Spleen (tissue), 11 donors: ENCODE data around the gene PPIG. TPM values are rescaled to one million over a fixed set of nuclear protein-coding genes. Genes with fewer than 3 reads are reported as not detected.

ENCODE experiments used
- DNase-seq: peaks from one replicate; pipeline ENCODE4 v3.0.0-alpha.2; 2020
- H3K27ac ChIP-seq, 8 donors: fragments of 200-600 bp; sonication (generic) in 7 of 8; 1 replicate in 4 of 8; 2 replicates in 4 of 8; pipeline versions ENCODE4 v1.5.0 to v1.8.0; 2016 to 2021; ENCODE audit warnings: inconsistent platforms in 4 of 8, mild to moderate bottlenecking in 4 of 8, moderate library complexity in 1 of 8
- H3K27me3 ChIP-seq, 7 donors: fragments of 200-600 bp; sonication (generic) in 6 of 7; replicated peaks in 1 of 7; 1 replicate in 4 of 7; 2 replicates in 3 of 7; pipeline versions ENCODE4 v1.5.0 to v1.8.0; 2016 to 2021; ENCODE audit warnings: inconsistent platforms in 3 of 7, mild to moderate bottlenecking in 1 of 7
- H3K36me3 ChIP-seq, 6 donors: fragments of 200-600 bp; sonication (generic) in 5 of 6; 1 replicate in 4 of 6; 2 replicates in 2 of 6; pipeline versions ENCODE4 v1.5.0 to v1.8.0; 2016 to 2021; ENCODE audit warnings: inconsistent platforms in 2 of 6
- H3K4me1 ChIP-seq, 6 donors: fragments of 200-600 bp; sonication (generic) in 5 of 6; 1 replicate in 3 of 6; 2 replicates in 3 of 6; pipeline versions ENCODE4 v1.5.0 to v1.8.0; 2016 to 2021; ENCODE audit warnings: inconsistent platforms in 3 of 6
- H3K4me3 ChIP-seq, 8 donors: fragments of 200-600 bp; sonication (generic) in 7 of 8; 1 replicate in 4 of 8; 2 replicates in 4 of 8; pipeline versions ENCODE4 v1.5.0 to v1.8.0; 2016 to 2021; ENCODE audit warnings: inconsistent platforms in 4 of 8, mild to moderate bottlenecking in 4 of 8, moderate library complexity in 2 of 8
- H3K9me3 ChIP-seq, 8 donors: fragments of 200-600 bp; sonication (generic) in 7 of 8; 1 replicate in 4 of 8; 2 replicates in 4 of 8; pipeline versions ENCODE4 v1.5.0 to v1.8.0; 2016 to 2021; ENCODE audit warnings: inconsistent platforms in 4 of 8
- CTCF ChIP-seq, 11 experiments: fragments of 200-600 bp in 7 of 11; fragments of 450-650 bp in 4 of 11; sonication (generic) in 4 of 11; IDR thresholded peaks in 8 of 11; conservative IDR thresholded peaks in 3 of 11; 1 replicate in 7 of 11; 2 replicates in 4 of 11; pipeline versions ENCODE4 v1.4.0 to v1.8.0; 2016 to 2021; ENCODE audit warnings: antibody characterized with exemption in 11 of 11, inconsistent platforms in 4 of 11, mild to moderate bottlenecking in 1 of 11
- POLR2A ChIP-seq, 3 donors: fragments of 450-650 bp; IDR thresholded peaks; one replicate each; pipeline ENCODE4 v1.5.1; 2017; ENCODE audit warnings: antibody characterized with exemption in 3 of 3, mild to moderate bottlenecking in 1 of 3
- POLR2AphosphoS5 ChIP-seq, 3 donors: sonication (generic); formaldehyde crosslinking; IDR thresholded peaks; one replicate each; pipeline ENCODE4 v1.5.1; 2017; ENCODE audit warnings: antibody characterized with exemption in 3 of 3
- WGBS, 5 donors: extraction: QIAGEN DNeasy Blood & Tissue Kit in 3 of 5; methylation state at CpG; one replicate each; pipeline versions ENCODE4 v1.1.5 to v1.1.7; 2013 to 2018; 5-methylcytosine and 5-hydroxymethylcytosine counted together
- intact Hi-C: fragments of 100-400 bp; cut with DNase I; formaldehyde crosslinking; loops from one replicate; pipeline ENCODE4 v1.15.0; 2023; ENCODE audit warnings: low total_unique reads
- polyA plus RNA-seq, 3 donors: library from polyadenylated mRNA; stranded (reverse); fragments of 200-250 nt; gene quantifications; one replicate each; pipeline ENCODE4 v1.2.1, GENCODE V29; 2013
- total RNA-seq, 7 donors: library from RNA; depleted of rRNA in 3 of 7; stranded (reverse); fragments of >200 nt in 3 of 7; fragmentation: NEBNext Ultra II Directional in 4 of 7; extraction: Animal tissue kit (Norgen Biotek cat#: 25700) in 4 of 7; gene quantifications; one replicate each; pipeline versions ENCODE4 v1.1.0 to v1.2.1, GENCODE V29; 2016 to 2021
- donor health status: healthy with polysubstance abuse.
- donor health status: DM: no; HTN: no; CAD: no; lungs with moderate emphysema.
- donor health status: DM: no; HTN: no; CAD: no.
- donor health status: Bipolar disorder and iron deficiency.
- donor health status: healthy.
- donor health status: DM: no; HTN: no; CAD: no.
- donor health status: DM: yes; HTN: yes; CAD: no.

Gene PPIG
- total and polyA plus RNA-seq, 10 donors, result 32.5 to 72.7 (median 53.8) TPM

- TF ChIP-seq POLR2A (IDR thresholded peaks at IDR 0.05), result no peak
- intact Hi-C loops, result no loop called here
These were observed 86.1 kb downstream of the PPIG start for GRCh38 chr2:169670215-169670651.

GRCh38 chr2:169670937-169671336, 86.8 kb downstream of the PPIG start:
- TF ChIP-seq POLR2A (IDR thresholded peaks at IDR 0.05) (no peak), CTCF (IDR thresholded peaks at IDR 0.05 in 8 of 11, conservative IDR thresholded peaks at IDR 0.05 in 3 of 11) (no peak), POLR2AphosphoS5 (IDR thresholded peaks at IDR 0.05) (no peak)
- H3K27me3 ChIP-seq, result peaks cover 0 to 6% (median 0%) of the 10 kb centered on the region in 7 donors
- H3K36me3 ChIP-seq, result no peaks in the 10 kb centered on the region
- H3K27ac ChIP-seq, result no peak overlapping the region
- intact Hi-C loops, result no loop called here
- 93 to 99% (median 94%) methylated on average over 4 of the region's 4 CpGs for WGBS, 5 donors
- no peak overlapping the region for H3K4me3 ChIP-seq
- H3K4me1 ChIP-seq, result no peaks in the 10 kb centered on the region
- no peak for DNase-seq
- no peaks in the 10 kb centered on the region for H3K9me3 ChIP-seq

More at GRCh38 chr2:169670215-169670651, 86.1 kb downstream of the PPIG start:
- Histone ChIP-seq H3K9me3 (no peaks in the 10 kb centered on the region), H3K36me3 (no peaks in the 10 kb centered on the region), H3K27ac (no peak overlapping the region), H3K27me3 (peaks cover 0 to 6% (median 0%) of the 10 kb centered on the region in 7 donors), H3K4me3 (no peak overlapping the region), H3K4me1 (no peaks in the 10 kb centered on the region)
- 85 to 92% (median 91%) methylated on average over 2 of the region's 2 CpGs for WGBS, 5 donors
- DNase-seq, result no peak

GRCh38 chr2:169672406-169672805, 88.3 kb downstream of the PPIG start:
- Histone ChIP-seq H3K27me3 (peaks cover 0 to 6% (median 0%) of the 10 kb centered on the region in 7 donors), H3K36me3 (no peaks in the 10 kb centered on the region), H3K9me3 (no peaks in the 10 kb centered on the region), H3K4me3 (no peak overlapping the region), H3K4me1 (no peaks in the 10 kb centered on the region), H3K27ac (no peak overlapping the region)
- TF ChIP-seq POLR2AphosphoS5 (IDR thresholded peaks at IDR 0.05), result peak in 2 of 3 donors; percentile 34 to 78
- TF ChIP-seq CTCF (IDR thresholded peaks at IDR 0.05 in 8 of 11, conservative IDR thresholded peaks at IDR 0.05 in 3 of 11), result no peak
- no peak for TF ChIP-seq POLR2A (IDR thresholded peaks at IDR 0.05)
- intact Hi-C loops, result no loop called here
- 29 to 55% (median 45%) methylated on average over 6 of the region's 6 CpGs for WGBS, 5 donors
- DNase-seq, result no peak

DNA sequence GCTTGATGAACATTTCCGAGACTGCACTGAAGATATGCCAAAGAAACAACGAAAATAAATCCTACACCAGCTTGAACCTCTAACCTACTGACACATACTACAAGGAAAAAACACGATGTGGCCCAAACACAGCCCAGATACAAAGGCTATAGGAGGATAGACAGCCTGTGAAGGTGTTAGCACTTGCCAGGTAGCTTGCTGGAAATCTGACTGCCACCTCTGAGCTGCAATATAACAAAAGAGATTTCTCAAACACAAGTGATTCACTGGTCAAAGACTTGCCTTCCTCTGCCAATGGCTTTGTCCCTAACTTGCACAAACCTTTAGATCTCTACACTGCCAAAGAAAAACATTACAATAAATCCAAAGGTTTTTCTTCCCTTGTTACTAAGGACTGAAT, 89.0 kb downstream of the PPIG start:
- H3K9me3 ChIP-seq, result no peaks in the 10 kb centered on the region
- no peak for TF ChIP-seq CTCF (IDR thresholded peaks at IDR 0.05 in 8 of 11, conservative IDR thresholded peaks at IDR 0.05 in 3 of 11)
- no peak for TF ChIP-seq POLR2AphosphoS5 (IDR thresholded peaks at IDR 0.05)
- TF ChIP-seq POLR2A (IDR thresholded peaks at IDR 0.05), result no peak
- no peaks in the 10 kb centered on the region for H3K36me3 ChIP-seq
- DNase-seq, result no peak
- intact Hi-C loops, result no loop called here
- H3K4me1 ChIP-seq, result no peaks in the 10 kb centered on the region
- H3K27me3 ChIP-seq, result peaks cover 0 to 6% (median 0%) of the 10 kb centered on the region in 7 donors
- WGBS, 5 donors, result 60 to 78% (median 66%) methylated on average over 3 of the region's 3 CpGs
- no peak overlapping the region for H3K27ac ChIP-seq
- H3K4me3 ChIP-seq, result no peak overlapping the region

DNA sequence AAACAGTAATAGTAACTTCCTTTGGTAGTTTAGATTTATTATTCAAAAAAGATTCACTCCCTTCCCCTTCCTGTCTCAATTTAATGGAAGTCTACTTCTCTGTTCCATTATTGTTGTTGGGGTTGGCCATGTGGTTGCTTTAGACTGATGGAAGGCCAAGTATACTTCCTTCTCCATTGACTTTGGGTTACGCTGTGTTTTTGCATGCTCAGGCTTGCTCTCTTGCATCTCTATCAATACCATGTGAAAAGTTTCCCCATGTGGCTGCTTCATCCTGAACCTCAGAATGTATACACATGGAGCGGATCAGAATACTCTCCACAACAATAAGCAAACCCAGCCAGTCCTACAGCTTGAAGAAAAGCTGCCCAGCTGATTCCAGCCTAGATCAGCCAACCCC, 89.8 kb downstream of the PPIG start:
- intact Hi-C loops, result no loop called here
- H3K4me1 ChIP-seq, result no peaks in the 10 kb centered on the region
- no peaks in the 10 kb centered on the region for H3K9me3 ChIP-seq
- H3K27ac ChIP-seq, result no peak overlapping the region
- H3K27me3 ChIP-seq, result peaks cover 0 to 6% (median 0%) of the 10 kb centered on the region in 7 donors
- no peak for TF ChIP-seq POLR2AphosphoS5 (IDR thresholded peaks at IDR 0.05)
- no peak for TF ChIP-seq CTCF (IDR thresholded peaks at IDR 0.05 in 8 of 11, conservative IDR thresholded peaks at IDR 0.05 in 3 of 11)
- TF ChIP-seq POLR2A (IDR thresholded peaks at IDR 0.05), result no peak
- H3K36me3 ChIP-seq, result no peaks in the 10 kb centered on the region
- H3K4me3 ChIP-seq, result no peak overlapping the region
- 94 to 98% (median 96%) methylated on average over 2 of the region's 2 CpGs for WGBS, 5 donors
- DNase-seq, result no peak
